ENCODE measurements around the gene ZNF536. TPM values are rescaled to one million over a fixed set of nuclear protein-coding genes. Genes with fewer than 3 reads are reported as not detected.

Gene ZNF536
- polyA plus RNA-seq, 3 donors = 1.7 to 3.3 (median 3.1) TPM

DNA sequence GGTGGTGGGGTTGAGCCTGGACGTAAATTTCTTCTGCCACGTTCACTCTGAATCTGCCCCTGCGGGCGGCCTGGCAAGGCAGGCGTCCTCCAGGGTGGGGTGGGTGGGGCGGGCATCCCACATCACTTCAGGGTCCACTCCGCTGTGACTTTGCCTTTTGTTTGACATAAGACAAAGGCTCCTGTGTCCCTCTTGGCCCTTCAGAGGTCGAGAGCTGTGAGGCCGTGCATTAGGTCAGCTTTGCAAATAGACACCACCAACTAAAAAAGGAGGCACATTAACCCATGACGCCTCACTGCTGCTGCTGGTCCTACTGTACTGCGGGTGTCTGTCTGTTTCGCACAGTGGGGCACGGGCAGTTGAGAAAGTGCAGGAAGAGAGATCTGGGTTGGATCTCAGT, 10.5 kb upstream of the ZNF536 start:
- DNase-seq (ENCODE audit: low read depth in 3 of 3, low spot score in 2 of 3) = no peak

DNA sequence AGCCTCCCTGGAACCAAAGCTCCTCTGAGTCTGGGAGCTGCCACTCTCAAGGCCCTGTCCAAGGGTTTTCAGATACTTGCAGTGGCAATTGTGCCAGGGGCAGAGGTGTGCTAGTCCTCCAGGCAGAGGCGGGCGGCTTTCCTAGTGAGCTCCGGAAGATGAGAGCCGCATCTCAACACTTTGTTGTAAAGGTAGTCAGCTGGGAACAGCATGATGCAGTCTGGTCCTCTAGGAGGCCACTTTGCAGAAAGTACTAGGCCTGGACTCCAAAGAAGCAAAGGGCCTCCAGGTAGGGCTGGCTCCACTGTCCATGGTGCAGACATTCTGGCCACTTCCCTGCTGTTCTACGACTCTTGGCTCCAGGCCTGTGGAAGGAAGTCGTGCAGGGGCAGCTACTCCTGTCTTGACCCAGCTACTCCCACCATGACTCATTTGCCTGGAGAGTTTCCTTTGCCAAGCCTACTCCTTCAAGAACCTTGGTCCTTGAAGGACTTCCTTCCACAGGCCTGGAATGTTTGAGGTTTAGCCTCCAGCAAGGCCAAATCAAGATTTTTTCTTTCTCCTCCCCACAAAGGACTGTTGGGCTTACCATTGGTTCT, 9.9 kb upstream of the ZNF536 start:
- DNase-seq (ENCODE audit: low read depth in 3 of 3, low spot score in 2 of 3) = no peak

DNA sequence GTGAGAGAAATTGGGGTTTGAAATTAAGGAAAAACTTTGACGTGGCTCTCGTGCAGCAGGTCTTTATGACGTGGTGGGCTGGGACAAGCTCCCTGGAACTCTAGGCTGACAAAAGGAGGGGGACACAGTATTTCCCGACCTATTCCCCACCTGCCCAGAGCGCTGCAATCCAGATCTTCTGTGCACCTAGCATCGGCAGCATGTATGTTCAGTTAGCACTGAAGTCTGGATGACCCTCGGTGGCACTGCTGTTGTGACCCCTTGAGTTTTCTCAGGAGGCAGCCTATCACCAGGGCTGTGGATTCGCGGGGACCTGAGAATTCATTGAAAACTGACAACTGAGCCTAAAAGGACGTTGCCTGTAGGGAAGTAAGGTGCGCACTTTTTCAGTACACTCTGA, 9.1 kb upstream of the ZNF536 start:
- DNase-seq (ENCODE audit: low read depth in 3 of 3, low spot score in 2 of 3) = no peak

DNA sequence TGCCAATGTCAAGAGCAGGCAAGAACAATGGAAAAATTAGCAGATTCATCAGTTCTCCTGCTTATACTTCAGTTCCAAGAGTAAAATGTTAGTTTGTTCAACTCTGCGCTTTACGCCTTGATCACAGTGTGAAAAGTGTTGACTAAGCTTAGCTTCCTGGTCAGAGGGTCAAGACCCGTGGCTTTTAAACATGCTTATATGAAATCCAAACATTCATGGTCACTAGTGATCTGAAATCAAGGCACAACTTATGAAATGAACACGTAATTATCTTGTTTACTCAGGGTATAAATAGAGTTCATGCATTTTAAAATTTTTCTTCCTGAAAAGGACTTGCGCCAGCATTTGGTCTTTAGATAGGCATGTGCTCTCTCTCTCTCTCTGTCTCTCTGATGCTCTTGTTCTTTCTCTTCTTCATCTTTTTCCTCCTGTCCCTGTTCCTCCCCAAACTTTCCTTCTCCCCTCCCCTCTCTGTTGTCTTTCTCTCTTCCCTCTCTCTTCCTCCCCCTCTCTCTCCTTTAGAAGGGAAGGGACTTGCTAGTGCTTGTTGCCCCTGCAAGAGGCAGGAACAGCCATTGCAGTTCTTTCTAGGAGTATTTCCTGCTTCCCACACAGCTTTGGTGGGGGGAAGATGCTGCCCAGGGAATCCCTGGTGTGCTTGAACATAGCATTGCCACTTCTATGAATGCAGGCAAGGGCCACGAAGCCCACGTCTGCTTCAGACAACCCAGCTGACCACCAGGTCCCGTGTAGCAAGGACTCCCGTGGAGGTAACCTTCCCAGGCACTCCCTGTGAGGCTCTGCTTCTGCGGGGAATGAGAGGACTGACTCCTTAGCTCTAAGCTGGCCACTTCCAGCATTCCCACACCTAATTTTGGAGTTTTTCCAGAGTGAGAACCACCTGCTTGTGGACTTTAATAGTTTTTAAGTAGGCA, 7.1 kb upstream of the ZNF536 start:
- no peak for DNase-seq (ENCODE audit: low read depth in 3 of 3, low spot score in 2 of 3)

DNA sequence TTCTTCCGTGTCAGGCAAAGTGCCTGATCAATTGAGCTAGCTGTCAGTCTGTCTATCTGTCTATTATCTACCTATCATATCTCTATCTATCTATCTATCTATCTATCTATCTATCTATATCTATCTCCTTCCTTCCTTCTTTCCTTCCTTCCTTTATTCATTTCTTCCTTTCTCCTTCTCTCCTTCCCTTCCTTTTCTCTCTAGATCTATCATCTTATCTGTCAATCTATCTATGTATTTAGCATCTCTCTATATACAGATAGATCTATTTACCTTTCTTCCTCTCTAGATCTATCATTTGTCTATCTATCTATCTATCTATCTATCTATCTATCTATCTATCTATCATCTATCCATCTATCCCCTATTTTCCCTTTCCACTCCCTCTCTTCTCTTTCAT, 5.9 kb upstream of the ZNF536 start:
- DNase-seq (ENCODE audit: low read depth in 3 of 3, low spot score in 2 of 3) = no peak

DNA sequence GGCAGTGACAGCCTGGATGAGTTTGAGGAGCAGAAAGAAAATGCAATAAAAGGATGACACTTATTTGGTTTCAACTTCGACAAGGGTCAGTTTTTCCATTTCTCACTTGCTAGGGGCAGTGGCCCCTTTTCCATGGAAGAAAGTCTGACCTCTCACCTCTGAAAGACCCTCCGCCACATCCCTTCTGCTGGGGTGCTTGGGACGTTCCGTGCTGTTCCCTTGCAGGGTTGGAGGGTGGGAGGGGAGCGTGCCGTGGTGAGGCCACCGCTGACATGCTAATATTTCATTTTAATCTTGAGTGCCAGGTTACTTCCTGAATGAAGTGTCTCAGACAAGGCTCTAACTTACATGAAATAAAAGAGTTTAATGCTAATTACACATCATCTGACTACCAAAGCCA, 5.2 kb upstream of the ZNF536 start:
- no peak for DNase-seq (ENCODE audit: low read depth in 3 of 3, low spot score in 2 of 3)

DNA sequence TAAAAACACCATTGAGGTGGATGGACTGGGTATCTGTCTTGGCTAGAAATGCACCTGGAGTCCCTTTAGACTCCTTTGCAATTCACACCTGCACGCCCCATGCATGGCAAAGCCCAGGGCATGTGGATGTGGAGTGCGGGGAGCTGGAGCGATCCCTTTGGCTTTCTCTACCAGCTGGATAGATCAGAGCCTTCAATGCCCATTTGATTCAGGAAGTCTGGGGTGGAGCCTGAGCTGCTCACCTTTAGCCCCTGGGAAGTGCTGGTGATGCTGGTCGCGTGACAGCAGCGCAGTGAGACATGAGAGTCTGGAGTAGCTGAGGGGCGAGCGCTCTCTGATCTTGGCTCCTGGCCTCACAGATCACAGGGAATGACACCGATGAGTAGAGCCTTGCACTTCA, 4.8 kb upstream of the ZNF536 start:
- DNase-seq (ENCODE audit: low read depth in 3 of 3, low spot score in 2 of 3) = no peak

DNA sequence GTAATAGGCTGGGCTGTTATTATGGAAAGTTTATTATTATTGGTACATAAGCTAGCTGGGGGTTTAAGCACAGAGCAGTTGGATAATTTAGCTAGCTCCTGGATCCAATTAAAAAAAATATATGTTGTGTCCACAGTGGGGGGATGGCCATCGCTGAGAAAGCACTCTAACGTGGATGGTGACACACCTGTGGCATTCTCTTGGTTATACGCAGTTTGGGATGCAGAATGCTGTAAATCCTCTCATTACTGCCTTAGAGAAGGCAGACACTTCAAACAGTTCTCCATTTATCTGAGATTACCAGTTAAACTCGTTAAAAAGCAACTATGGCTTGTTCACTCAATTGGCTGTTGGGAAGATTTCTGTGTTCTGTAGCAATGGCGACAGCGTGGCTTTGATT, 2.4 kb upstream of the ZNF536 start:
- DNase-seq (ENCODE audit: low read depth in 3 of 3, low spot score in 2 of 3) = no peak

DNA sequence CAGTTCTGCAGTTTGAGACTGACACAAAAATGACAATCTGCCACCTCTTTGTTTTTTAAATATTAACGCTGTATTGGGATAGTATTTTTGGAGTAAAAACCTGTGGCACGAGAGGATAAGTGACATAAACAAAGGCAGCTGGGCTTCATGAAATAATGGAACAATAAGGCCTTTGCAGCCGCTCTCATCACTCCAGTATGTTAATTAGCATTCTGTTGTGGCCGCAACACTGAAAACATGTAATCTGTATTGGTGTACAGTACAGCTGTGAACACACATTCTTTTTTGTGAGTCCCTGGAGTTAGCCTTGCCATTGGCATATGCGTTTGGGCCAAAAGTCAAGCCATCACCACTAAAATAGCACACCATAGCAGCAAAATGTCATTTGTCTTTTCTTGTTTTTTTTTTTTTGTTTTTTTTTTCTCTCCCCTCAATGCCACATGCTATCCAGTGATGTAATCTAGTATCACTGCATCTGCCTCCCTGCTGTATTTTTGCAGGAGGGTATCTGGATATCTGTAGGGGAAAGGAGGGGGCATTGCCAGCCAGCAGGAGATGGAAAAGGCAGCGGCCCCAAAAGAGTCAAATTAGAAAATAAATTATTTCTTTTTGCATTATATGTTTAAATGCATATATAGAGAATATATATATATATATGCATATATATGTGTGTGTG, 885 bp upstream of the ZNF536 start:
- DNase-seq (ENCODE audit: low read depth in 3 of 3, low spot score in 2 of 3) = no peak

DNA sequence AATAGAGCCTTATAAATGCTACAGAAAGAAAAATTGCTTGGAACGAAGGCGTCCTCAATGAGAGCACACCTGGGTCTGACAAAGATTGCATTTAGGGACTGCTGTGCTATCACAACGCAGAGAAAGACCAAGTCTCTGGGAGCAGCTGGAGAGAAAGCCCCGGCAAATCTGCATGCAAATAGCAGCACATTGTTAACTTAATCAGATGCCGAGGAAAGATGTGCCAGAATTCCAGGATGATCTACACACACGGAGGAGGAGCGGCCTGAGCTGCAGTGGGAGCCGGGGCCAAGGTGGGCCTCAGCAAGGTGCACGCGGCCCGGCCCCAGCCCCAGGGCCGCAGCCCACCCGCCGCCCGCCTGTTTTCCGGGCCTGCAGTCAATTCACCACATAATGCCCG, 1.4 kb downstream of the ZNF536 start:
- no peak for DNase-seq (ENCODE audit: low read depth in 3 of 3, low spot score in 2 of 3)

DNA sequence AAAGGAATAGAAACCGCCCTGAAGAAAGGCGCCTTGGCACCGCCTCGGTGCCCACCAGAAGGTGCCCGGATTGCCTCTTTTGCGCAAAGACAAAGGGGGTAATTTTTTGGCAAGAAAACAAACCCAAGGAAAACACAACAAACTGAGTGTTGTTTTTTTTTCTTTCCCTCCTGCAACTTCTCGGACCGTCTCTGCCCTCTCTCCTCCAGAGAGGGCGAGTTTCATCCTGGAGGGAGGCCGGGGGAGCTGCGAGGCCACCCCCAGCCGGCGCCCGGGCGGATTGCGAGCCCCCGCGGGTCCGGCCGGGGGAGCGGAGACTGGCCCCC, 2.3 kb downstream of the ZNF536 start:
- no peak for DNase-seq (ENCODE audit: low read depth in 3 of 3, low spot score in 2 of 3)

DNA sequence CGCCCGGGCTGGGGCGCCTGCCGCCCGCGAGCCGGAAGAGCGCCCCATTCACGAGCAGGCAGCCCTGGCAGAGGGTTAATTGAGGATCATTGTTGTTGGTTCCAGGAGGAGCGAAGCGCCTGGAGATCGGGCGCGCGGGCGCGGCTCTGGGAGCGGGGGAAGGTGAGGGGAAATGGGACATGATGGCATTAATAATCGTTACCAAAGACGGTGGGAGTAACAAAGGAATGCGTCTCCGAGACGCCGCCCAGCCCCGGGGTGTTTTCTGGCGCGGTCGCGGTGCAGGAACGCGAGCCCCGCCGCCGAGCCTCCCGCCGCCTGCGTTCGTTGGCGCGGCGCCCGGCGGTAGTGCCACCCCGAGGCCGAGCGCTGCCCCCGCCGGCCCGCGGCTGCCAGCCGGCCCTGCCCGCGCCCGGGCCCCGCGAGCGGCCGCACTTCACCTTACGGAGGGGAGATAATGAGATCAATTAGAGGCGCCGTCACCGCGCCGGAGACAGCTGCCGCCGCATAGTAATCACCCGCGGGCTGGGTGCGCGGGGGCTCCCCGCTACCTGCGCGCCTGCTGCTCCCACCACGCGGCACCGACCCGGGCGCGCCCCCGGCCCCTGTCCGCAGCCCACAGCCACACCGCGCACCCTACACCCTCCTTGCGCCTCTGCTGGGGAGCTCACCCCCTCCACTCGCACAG, 2.8 kb downstream of the ZNF536 start:
- DNase-seq (ENCODE audit: low read depth in 3 of 3, low spot score in 2 of 3) = no peak

DNA sequence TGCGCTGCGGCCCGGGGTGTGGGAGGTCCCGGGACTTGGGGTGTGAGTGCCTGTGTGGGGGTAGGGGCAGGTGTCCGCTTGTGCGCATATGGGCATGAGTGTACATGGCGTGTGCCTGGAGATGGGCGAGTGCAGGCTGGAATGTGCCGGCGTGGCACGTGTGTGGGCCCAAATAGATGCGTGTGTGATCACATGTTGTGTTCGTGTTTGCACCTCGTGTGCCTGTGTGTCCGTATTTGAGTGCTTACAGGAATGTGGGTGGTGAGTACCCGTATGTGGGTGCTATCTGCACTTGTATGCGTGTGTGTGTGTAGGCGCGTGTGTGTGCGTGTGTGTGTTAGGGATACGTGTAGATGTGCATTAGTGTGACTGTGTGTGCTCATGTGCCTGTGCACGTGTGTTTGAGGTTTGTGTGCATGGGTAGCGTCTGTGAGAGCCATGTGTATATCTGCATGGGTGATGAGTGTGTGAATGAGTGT, 3.4 kb downstream of the ZNF536 start:
- no peak for DNase-seq (ENCODE audit: low read depth in 3 of 3, low spot score in 2 of 3)

DNA sequence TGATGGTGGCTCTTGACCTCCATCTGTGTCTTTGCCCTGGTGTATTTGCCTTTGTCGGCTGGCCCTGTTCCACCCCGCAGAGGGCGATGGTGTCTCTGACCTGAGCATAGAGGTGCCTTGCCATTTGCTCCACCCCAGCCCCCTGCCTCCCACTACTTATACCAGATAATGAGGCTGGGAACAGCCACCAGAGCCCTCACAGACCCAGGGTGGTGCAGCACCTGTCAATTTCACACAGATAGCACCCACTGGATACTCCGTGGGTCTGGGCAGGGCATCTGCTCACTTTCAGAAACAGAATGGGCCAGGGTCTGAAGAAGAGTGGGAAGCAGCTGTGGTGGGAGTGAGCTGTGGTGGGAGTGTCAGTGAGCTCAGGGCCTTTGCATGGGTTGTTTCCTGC, 4.1 kb downstream of the ZNF536 start:
- no peak for DNase-seq (ENCODE audit: low read depth in 3 of 3, low spot score in 2 of 3)

DNA sequence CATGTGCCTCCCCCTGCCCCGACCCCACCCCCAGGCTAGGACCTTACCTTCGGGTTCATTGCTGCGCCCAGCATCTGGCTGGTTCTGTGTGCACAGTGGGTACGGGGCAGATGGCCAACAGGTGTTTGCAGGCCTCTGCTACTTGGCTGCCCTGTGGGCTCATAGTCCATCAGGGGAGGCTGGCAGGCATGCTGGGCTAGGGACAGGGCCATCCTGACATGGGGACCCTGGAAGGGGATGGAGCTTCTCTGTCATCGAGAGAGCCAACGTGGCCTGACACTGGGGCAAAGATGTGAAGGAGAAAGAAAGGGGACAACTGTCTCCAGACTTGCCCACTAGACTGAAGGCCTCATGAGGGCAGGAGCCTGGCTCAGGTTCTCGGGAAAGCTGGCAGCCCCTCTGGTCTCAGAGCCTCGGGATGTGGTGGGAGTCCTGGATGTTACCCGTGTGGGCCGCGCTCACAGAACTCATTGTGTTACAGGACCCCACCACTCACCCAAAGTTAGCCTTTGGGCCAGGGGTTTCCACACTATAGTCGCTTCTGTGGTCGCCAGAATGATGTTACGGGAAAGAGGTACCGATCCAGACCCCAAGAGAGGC, 4.7 kb downstream of the ZNF536 start:
- DNase-seq (ENCODE audit: low read depth in 3 of 3, low spot score in 2 of 3) = no peak

DNA sequence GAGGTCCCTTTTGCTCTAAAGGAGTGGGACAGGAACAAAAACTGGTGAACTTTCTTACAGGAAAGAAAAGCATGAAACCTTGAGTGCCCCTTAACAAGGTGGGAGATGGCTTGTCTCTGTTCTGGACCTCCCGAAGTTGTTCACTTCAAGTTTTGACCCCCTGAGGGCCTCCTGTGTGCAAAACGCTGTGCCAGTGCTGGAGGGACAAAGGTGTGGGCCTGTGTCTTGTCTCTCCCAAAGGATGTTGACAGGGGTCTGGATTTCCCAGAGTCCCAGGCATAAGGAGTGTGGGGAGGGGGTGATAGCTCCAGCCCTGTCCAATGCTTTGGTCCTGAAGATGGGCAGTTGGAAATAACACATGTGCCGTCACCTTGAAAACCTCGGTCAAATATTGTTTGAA, 6.5 kb downstream of the ZNF536 start:
- DNase-seq (ENCODE audit: low read depth in 3 of 3, low spot score in 2 of 3) = no peak

DNA sequence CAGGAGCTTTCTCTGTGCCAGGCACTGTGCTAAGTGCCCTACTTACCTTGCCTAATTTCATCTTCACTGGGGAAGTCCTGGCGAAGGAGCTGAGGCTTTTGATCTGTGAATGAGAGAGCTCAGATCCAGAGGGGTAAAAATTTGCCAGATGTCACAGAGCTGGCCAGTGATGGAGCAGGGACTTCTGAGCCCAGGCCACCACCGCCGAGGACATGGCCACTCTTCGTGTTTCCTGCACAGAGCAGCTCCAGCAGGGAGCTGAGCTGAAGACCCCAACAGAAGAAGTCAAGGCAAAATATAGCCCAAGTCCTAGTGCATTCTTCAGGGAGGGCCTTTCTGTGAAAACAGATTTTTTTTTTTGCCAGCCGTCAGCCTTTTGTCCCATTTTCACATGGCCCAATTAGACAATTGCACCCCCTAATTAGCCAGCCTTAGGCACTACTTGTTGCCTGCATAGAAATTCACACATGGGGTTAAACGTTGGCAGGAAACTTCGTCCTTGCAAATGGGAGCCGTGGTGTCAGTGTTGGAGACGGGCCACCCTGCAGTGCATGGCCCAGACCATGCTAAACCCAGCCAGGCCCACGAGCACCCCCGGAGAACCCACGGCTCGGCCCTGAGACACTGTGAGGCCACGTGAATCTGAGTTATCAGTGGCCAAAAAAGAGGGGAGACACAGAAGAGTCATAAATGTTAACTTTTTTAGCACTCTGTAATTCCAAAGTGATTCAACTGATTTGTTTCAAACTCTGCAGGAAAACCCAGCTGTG, 7.8 kb downstream of the ZNF536 start:
- no peak for DNase-seq (ENCODE audit: low read depth in 3 of 3, low spot score in 2 of 3)

DNA sequence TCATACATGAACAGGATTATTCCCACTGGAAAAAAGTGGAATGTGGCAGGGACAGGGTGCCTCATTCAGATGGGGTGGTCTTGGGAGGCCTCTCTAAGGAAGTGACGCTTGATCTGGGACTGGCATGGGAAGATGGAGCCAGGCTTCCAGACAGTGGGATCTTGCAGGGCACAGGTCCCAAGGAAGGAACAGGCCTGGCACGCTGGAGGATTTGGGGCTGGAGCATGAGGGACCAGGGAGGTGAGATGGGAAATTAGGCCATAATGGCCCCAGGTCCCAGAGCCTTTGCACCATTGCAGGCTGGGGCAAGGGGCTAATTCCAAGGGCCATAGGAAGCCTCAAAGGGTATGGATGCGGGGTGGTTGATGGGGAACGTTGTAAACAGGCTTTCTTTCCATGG, 9.2 kb downstream of the ZNF536 start:
- no peak for DNase-seq (ENCODE audit: low read depth in 3 of 3, low spot score in 2 of 3)

DNA sequence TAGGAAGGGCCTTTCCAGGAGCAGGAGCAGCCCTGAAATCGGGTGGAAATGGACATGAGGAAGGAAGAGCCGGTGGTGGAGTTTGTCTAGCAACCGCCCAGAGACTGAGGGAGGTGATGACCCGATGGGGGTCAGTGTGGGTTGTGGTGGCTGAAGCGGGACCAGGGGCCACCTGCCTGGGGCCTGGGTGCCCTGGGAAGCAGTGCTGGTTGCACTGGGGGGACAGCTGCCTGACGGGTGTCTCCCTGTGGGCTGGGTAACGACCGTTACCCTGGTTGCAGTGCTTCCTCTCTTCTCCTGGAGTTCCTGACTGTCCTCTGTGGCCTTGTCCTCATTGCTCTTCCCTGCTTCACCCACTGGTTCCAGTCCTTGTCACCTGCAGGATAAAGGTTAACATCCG, 13.0 kb downstream of the ZNF536 start:
- no peak for DNase-seq (ENCODE audit: low read depth in 3 of 3, low spot score in 2 of 3)

DNA sequence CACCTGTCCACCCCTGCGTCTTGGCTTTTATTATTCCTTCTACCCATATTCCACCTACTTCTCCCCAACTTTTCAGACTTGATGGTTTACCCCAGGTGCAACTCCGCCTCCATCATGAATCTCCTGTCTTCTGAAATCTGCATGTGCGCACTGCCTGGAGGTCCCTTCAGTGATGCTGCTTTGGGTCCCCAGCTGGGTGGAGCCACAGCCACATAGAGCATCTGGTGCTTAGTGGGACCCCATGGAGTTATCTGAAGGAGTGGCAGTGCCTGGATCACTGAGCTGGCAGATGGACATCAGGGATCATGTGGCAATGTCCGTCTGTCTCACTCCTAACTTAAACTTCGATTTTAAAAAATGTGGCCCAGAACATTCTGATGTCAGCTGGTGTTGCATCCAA, 13.5 kb downstream of the ZNF536 start:
- DNase-seq (ENCODE audit: low read depth in 3 of 3, low spot score in 2 of 3) = no peak
